ENCODE results near the gene MTA2. TPM values are rescaled to one million over a fixed set of nuclear protein-coding genes. Genes with fewer than 3 reads are reported as not detected.
"Not testable (repeated sequence)": the region's sequence is repeated elsewhere in the genome, so short reads cannot be mapped to it uniquely, and the experiment has no call there.

MTA2 gene
- polyA plus RNA-seq, 2 donors: 76.2 to 90.4 TPM

DNA sequence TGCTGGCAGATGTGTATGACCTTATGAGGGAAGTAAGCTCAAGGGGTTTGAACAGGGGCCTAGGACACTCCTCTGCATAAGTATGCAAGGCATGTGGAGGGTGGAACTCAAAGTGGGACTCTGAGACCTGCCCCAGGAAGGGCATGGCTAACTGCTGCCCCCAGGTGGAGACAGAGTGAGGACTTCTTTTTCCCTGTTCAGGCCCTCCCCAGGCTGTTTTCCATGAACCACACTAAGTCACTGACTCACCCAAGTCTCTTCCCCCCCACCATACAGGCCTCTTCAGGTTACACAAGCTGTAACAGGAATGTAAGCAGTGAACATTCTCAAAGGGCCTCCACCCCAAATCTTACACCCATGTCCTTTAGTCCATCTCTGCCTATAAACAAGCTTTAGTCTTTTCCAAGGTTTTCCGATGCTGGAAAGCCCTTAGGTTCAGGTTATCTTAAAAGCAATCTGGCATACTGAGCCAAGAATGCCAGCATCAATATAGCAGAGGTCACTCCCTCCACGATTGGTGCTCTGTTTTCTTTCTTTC is 41.0 kb downstream of the MTA2 start:
- H3K27me3 ChIP-seq (ENCODE audit: control insufficient read depth in 1 of 2, insufficient read depth in 2 of 2, low read length in 2 of 2): no peaks in the 10 kb centered on the region
- peak overlapping the region; percentile 71 to 87 for H3K27ac ChIP-seq (ENCODE audit: low read depth in 2 of 2, low read length in 1 of 2)
- no peaks in the 10 kb centered on the region for H3K9me3 ChIP-seq (ENCODE audit: control insufficient read depth in 2 of 2, insufficient read depth in 1 of 2, low read depth in 1 of 2, low read length in 1 of 2)
- H3K4me1 ChIP-seq (ENCODE audit: control insufficient read depth in 2 of 2, insufficient read depth in 2 of 2, low read length in 1 of 2): peaks cover 0 to 18% of the 10 kb centered on the region in 2 donors
- 19 to 39% methylated on average over 2 of the region's 2 CpGs for WGBS, 2 donors
- peaks cover 4 to 15% of the 10 kb centered on the region in 2 donors for H3K36me3 ChIP-seq (ENCODE audit: control insufficient read depth in 2 of 2, insufficient read depth in 2 of 2, low read length in 1 of 2)
- H3K4me3 ChIP-seq (ENCODE audit: low read depth in 1 of 2, low read length in 2 of 2): no peak overlapping the region

DNA sequence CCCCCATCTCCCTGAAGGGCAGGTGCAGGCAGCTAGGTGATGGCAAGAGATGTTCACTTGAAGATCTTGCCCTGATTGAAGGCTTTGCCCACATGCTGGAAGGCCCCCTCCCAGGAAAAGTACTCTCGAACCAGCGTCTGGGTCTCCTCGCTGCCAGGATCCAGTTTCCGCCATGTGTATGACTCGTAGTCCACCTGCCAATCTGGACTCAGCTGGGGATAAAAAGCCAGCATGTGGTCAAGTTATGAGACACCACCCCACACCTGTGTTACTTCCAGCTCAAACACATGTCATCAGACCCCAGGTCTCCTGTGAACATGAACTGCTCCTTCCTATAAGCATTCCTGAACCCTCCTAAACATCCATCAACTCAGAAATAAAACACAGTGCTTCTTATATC is 42.0 kb downstream of the MTA2 start:
- H3K9me3 ChIP-seq (ENCODE audit: control insufficient read depth in 2 of 2, insufficient read depth in 1 of 2, low read depth in 1 of 2, low read length in 1 of 2); H3K4me3 ChIP-seq (ENCODE audit: low read depth in 1 of 2, low read length in 2 of 2); H3K27me3 ChIP-seq (ENCODE audit: control insufficient read depth in 1 of 2, insufficient read depth in 2 of 2, low read length in 2 of 2): not testable (repeated sequence)
- Histone ChIP-seq H3K4me1 (ENCODE audit: control insufficient read depth in 2 of 2, insufficient read depth in 2 of 2, low read length in 1 of 2) (peaks cover 0 to 27% of the 10 kb centered on the region in 2 donors), H3K27ac (ENCODE audit: low read depth in 2 of 2, low read length in 1 of 2) (peak overlapping the region; percentile 71 to 87), H3K36me3 (ENCODE audit: control insufficient read depth in 2 of 2, insufficient read depth in 2 of 2, low read length in 1 of 2) (peaks cover 4 to 14% of the 10 kb centered on the region in 2 donors)
- 62 to 69% methylated on average over 5 of the region's 5 CpGs for WGBS, 2 donors

DNA sequence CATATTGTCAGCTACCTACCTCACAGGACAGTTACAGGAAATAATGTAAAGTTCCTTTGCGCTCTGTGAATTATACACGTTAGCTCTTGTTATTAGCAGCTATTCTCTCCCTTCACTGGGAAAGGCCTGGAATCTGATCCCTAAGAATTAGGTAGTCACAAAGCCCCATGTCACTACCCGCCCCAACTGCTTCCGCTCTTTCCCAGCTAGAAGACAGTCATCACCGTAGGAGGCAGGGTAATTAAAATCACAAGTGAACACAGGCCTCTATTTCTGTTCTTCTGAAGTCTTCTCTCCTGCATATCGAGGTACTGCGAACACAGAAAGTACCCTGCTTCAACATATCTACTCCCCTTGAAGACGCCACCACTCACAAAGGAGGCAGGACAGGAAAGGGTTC is 42.5 kb downstream of the MTA2 start:
- H3K9me3 ChIP-seq (ENCODE audit: control insufficient read depth in 2 of 2, insufficient read depth in 1 of 2, low read depth in 1 of 2, low read length in 1 of 2): no peaks in the 10 kb centered on the region
- peak overlapping the region; percentile 71 to 87 for H3K27ac ChIP-seq (ENCODE audit: low read depth in 2 of 2, low read length in 1 of 2)
- H3K36me3 ChIP-seq (ENCODE audit: control insufficient read depth in 2 of 2, insufficient read depth in 2 of 2, low read length in 1 of 2): peaks cover 4 to 14% of the 10 kb centered on the region in 2 donors
- H3K4me3 ChIP-seq (ENCODE audit: low read depth in 1 of 2, low read length in 2 of 2): no peak overlapping the region
- H3K27me3 ChIP-seq (ENCODE audit: control insufficient read depth in 1 of 2, insufficient read depth in 2 of 2, low read length in 2 of 2): no peaks in the 10 kb centered on the region
- peaks cover 3 to 31% of the 10 kb centered on the region in 2 donors for H3K4me1 ChIP-seq (ENCODE audit: control insufficient read depth in 2 of 2, insufficient read depth in 2 of 2, low read length in 1 of 2)
- WGBS, 2 donors: 68 to 75% methylated on average over 8 of the region's 8 CpGs

DNA sequence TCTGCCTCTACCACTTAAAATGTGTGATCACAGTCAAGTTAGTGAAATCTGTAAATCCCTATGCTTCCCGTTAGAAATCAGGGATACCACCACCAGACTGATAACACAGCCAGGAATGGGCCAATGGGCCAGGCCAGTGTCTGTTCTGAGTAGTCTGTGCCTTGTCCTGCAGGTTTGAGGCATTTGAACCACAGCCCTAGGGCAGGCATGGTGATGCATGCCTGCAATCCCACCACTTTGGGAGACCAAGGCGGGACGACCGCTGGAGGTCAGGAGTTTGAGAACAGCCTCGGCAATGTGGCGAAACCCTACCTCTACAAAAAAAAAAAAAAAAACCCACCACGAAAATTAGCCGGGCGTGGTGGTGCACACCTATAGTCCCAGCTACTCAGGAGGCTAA is 43.0 kb downstream of the MTA2 start:
- Histone ChIP-seq H3K4me1 (ENCODE audit: control insufficient read depth in 2 of 2, insufficient read depth in 2 of 2, low read length in 1 of 2) (peaks cover 5 to 34% of the 10 kb centered on the region in 2 donors), H3K27me3 (ENCODE audit: control insufficient read depth in 1 of 2, insufficient read depth in 2 of 2, low read length in 2 of 2) (no peaks in the 10 kb centered on the region), H3K27ac (ENCODE audit: low read depth in 2 of 2, low read length in 1 of 2) (peak overlapping the region; percentile 58 to 76), H3K9me3 (ENCODE audit: control insufficient read depth in 2 of 2, insufficient read depth in 1 of 2, low read depth in 1 of 2, low read length in 1 of 2) (no peaks in the 10 kb centered on the region), H3K4me3 (ENCODE audit: low read depth in 1 of 2, low read length in 2 of 2) (no peak overlapping the region), H3K36me3 (ENCODE audit: control insufficient read depth in 2 of 2, insufficient read depth in 2 of 2, low read length in 1 of 2) (peaks cover 4 to 14% of the 10 kb centered on the region in 2 donors)
- WGBS, 2 donors: 70 to 72% methylated on average over 9 of the region's 9 CpGs

DNA sequence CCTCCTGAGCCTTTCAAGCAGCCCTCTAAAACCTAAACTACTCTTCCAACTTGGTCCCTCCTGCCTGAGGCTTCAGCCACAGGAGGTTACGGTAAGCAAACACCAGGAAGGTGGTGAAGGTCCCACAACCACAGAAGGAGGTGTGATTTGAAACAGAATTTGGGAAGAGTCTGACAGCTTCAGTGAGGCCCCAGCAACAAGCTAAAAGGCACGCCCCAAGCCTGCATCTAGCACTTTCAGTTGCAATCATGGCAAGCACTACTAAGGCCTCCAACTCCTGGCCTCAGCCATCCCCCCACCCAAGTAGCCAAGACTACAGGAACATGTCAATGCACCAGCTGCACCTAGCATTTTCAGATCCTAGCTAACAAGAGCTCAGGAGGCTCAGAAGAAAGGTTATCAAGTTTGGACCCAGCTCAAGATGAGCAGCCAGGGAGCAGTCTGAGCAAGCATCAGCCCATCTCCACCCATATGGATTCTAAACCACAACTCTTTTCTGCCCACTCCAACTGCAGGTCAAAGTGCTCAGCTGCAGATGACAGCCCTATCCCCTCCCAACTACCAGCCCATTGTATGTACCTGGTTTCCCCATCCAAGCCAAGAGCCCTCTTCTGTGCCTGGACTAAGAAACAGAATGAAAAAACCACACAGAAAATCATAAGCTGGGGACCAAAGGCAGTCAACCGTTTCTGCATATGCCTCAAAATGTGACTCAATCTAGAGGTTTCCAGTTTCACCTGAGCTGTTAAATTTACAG is 44.6 kb downstream of the MTA2 start:
- no peaks in the 10 kb centered on the region for H3K27me3 ChIP-seq (ENCODE audit: control insufficient read depth in 1 of 2, insufficient read depth in 2 of 2, low read length in 2 of 2)
- peak overlapping the region; percentile 100 for H3K27ac ChIP-seq (ENCODE audit: low read depth in 2 of 2, low read length in 1 of 2)
- peaks cover 5 to 39% of the 10 kb centered on the region in 2 donors for H3K4me1 ChIP-seq (ENCODE audit: control insufficient read depth in 2 of 2, insufficient read depth in 2 of 2, low read length in 1 of 2)
- 26 to 37% methylated on average over 3 of the region's 3 CpGs for WGBS, 2 donors
- H3K4me3 ChIP-seq (ENCODE audit: low read depth in 1 of 2, low read length in 2 of 2): no peak overlapping the region
- no peaks in the 10 kb centered on the region for H3K9me3 ChIP-seq (ENCODE audit: control insufficient read depth in 2 of 2, insufficient read depth in 1 of 2, low read depth in 1 of 2, low read length in 1 of 2)
- peaks cover 4 to 12% of the 10 kb centered on the region in 2 donors for H3K36me3 ChIP-seq (ENCODE audit: control insufficient read depth in 2 of 2, insufficient read depth in 2 of 2, low read length in 1 of 2)

DNA sequence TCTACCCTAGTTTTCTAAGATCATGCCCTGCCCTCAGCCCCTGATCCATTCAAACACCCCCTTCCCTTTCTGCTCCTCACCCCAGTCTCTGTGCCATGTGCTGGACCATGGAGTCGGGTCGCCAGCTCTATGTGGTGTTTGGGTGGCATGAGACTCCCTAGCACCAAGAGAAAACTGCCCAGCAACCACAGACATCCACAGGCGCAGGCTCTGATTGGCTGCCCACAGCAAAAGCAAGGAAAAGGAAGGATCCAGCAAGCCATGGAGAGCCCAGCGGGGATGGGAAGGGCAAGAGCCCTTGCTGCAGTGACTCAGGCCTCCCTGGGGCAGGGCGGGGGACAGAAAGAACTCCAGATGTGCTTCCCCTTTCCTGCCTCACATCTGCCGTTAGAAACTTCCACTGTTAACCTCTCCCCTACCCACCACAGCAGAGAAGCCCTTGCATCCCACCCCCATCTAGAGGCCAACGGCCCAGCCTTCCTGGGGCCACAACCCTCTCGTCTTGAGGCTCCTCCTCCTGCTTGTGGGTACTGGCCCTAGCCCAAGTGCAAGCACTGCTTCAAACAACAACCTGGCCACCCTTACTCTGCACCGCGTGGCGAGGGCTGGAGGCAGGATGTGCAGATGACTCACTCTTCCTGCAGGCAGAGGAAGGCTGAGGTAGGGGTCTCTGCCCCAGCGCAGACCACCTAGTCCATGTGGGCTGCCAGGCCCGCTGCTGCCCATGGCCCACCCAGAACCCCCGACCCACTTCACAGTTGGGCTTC is 45.4 kb downstream of the MTA2 start:
- H3K27me3 ChIP-seq (ENCODE audit: control insufficient read depth in 1 of 2, insufficient read depth in 2 of 2, low read length in 2 of 2): no peaks in the 10 kb centered on the region
- peaks cover 4 to 12% of the 10 kb centered on the region in 2 donors for H3K36me3 ChIP-seq (ENCODE audit: control insufficient read depth in 2 of 2, insufficient read depth in 2 of 2, low read length in 1 of 2)
- 5 to 14% methylated on average over 14 of the region's 14 CpGs for WGBS, 2 donors
- peak overlapping the region; percentile 7 to 10 for H3K4me3 ChIP-seq (ENCODE audit: low read depth in 1 of 2, low read length in 2 of 2)
- peak overlapping the region; percentile 100 for H3K27ac ChIP-seq (ENCODE audit: low read depth in 2 of 2, low read length in 1 of 2)
- H3K4me1 ChIP-seq (ENCODE audit: control insufficient read depth in 2 of 2, insufficient read depth in 2 of 2, low read length in 1 of 2): peaks cover 5 to 44% of the 10 kb centered on the region in 2 donors
- no peaks in the 10 kb centered on the region for H3K9me3 ChIP-seq (ENCODE audit: control insufficient read depth in 2 of 2, insufficient read depth in 1 of 2, low read depth in 1 of 2, low read length in 1 of 2)

DNA sequence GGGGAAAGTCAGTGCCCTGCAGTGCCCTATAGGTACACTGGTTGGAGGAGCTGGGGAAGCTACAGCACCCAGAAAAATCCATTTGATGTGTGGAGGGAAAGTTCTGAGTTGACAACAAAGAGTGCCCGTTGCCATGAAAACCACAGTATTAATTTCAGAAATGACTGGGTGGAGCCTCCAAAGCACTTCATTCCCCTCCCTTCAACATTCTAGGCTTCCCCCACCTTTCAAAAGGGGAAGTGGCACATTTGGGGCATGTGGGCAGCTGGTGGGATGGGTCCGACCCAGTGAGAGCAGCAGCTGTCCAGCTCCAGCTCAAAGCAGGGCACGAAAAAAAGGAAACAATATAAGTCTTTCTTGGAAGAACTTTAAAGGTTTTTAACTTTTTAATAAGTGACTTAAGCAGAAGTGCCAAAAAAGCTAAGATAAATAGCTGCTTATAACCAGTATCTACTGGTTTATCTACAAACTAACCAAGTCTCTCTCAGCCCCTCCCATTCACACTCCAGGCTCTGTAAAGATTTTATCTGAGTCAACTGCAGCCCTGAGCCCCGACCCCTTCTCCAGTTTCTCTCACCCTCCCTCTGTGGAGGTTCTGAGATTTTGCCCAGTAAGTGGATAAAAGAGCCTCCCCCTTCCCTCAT is 46.1 kb downstream of the MTA2 start:
- Histone ChIP-seq H3K4me3 (ENCODE audit: low read depth in 1 of 2, low read length in 2 of 2) (peak overlapping the region; percentile 7 to 10), H3K27me3 (ENCODE audit: control insufficient read depth in 1 of 2, insufficient read depth in 2 of 2, low read length in 2 of 2) (no peaks in the 10 kb centered on the region), H3K27ac (ENCODE audit: low read depth in 2 of 2, low read length in 1 of 2) (peak overlapping the region; percentile 100), H3K36me3 (ENCODE audit: control insufficient read depth in 2 of 2, insufficient read depth in 2 of 2, low read length in 1 of 2) (peaks cover 4 to 12% of the 10 kb centered on the region in 2 donors), H3K9me3 (ENCODE audit: control insufficient read depth in 2 of 2, insufficient read depth in 1 of 2, low read depth in 1 of 2, low read length in 1 of 2) (no peaks in the 10 kb centered on the region), H3K4me1 (ENCODE audit: control insufficient read depth in 2 of 2, insufficient read depth in 2 of 2, low read length in 1 of 2) (peaks cover 5 to 44% of the 10 kb centered on the region in 2 donors)
- WGBS, 2 donors: 9 to 11% methylated on average over 4 of the region's 4 CpGs

DNA sequence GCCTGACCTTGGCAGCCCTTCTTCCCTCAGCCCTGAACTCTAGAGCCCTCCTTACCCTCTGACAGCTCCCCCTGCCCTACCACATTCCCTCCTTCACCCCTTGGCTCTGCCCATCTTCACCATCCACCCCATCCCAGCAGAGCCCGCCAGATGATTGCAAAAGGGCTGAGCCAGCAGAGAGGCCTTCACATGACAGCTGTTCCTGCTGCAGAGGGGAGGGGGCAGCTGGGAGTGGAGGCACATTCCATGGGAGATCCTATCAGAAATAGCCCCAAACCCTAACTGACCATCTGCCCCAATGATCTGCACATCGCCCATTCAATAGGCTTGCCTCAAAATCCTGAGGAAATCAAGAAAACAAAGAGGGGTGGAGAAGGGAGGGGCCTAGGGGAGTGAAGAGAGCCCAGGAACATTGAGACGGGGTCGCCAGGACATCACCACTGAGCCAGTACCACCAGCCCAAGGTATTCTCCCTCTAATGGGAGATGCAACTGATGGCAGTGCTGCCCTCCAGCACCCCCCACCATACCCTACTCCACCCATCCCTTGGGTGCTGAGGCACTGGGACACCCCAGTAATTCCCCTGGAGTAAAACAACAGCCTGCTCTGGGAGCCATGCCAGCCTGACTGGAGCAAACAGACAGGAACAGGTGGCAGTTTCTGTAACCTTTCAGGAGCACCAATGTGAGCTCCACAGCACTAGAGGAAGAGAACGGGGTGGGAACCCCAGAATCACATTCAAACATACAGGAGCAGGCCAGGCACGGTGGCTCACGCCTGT is 47.1 kb downstream of the MTA2 start:
- Histone ChIP-seq H3K4me3 (ENCODE audit: low read depth in 1 of 2, low read length in 2 of 2) (no peak overlapping the region), H3K4me1 (ENCODE audit: control insufficient read depth in 2 of 2, insufficient read depth in 2 of 2, low read length in 1 of 2) (peaks cover 5 to 44% of the 10 kb centered on the region in 2 donors), H3K27me3 (ENCODE audit: control insufficient read depth in 1 of 2, insufficient read depth in 2 of 2, low read length in 2 of 2) (no peaks in the 10 kb centered on the region), H3K9me3 (ENCODE audit: control insufficient read depth in 2 of 2, insufficient read depth in 1 of 2, low read depth in 1 of 2, low read length in 1 of 2) (no peaks in the 10 kb centered on the region), H3K27ac (ENCODE audit: low read depth in 2 of 2, low read length in 1 of 2) (peak overlapping the region; percentile 100), H3K36me3 (ENCODE audit: control insufficient read depth in 2 of 2, insufficient read depth in 2 of 2, low read length in 1 of 2) (peaks cover 0 to 9% of the 10 kb centered on the region in 2 donors)
- WGBS, 2 donors: 56 to 58% methylated on average over 7 of the region's 7 CpGs

Data from esophagus (tissue), 2 donors.